ENCODE data around the gene RAB17. TPM values are rescaled to one million over a fixed set of nuclear protein-coding genes. Genes with fewer than 3 reads are reported as not detected.

Gene RAB17
- total RNA-seq, 5 donors from 2014 or later (not counting 1 experiment from before 2014, with no cell fraction given): 0.32 to 0.73 (median 0.62) TPM; not detected in 2

- Histone ChIP-seq H3K27ac (ENCODE audit: low read length) (no peak overlapping the region), H3K9me3 (no peaks in the 10 kb centered on the region), H3K4me3 (ENCODE audit: control insufficient read depth in 1 of 2, extremely low read depth in 1 of 2, low read length in 1 of 2) (no peak overlapping the region), H3K36me3 (ENCODE audit: control insufficient read depth in 2 of 2, extremely low read depth in 1 of 2, insufficient read depth in 1 of 2, low read length in 1 of 2) (no peaks in the 10 kb centered on the region), H3K4me1 (ENCODE audit: control insufficient read depth in 1 of 2, extremely low read depth in 1 of 2, insufficient read depth in 2 of 2, low read length in 2 of 2) (no peaks in the 10 kb centered on the region), H3K27me3 (replicated peaks in 1 of 2; ENCODE audit: control insufficient read depth in 2 of 2, extremely low read depth in 1 of 2, insufficient read depth in 2 of 2, low read length in 1 of 2) (peaks cover 0 to 57% of the 10 kb centered on the region in 2 experiments)
- no peak overlapping the region for H3K4me3 Mint-ChIP-seq
- H3K36me3 Mint-ChIP-seq: no peaks in the 10 kb centered on the region
- WGBS (ENCODE audit: insufficient coverage): 100% methylated on average over 1 of the region's 6 CpGs
- H3K27me3 Mint-ChIP-seq: peaks cover 1 to 8% of the 10 kb centered on the region in 2 donors
- ChIA-PET CTCF (no interaction called here), POLR2A (no interaction called here)
- H3K4me1 Mint-ChIP-seq: no peaks in the 10 kb centered on the region
- H3K27ac Mint-ChIP-seq: no peak overlapping the region
- DNase-seq (no peak), ATAC-seq (replicated peaks in 1 of 4) (no peak)
- no peaks in the 10 kb centered on the region for H3K9me3 Mint-ChIP-seq
Measured at GRCh38 chr2:237539681-237540080, 50.9 kb downstream of the RAB17 start.

GRCh38 chr2:237538901-237539300, 51.6 kb downstream of the RAB17 start:
- no peak overlapping the region for H3K27ac Mint-ChIP-seq
- Histone ChIP-seq H3K36me3 (ENCODE audit: control insufficient read depth in 2 of 2, extremely low read depth in 1 of 2, insufficient read depth in 1 of 2, low read length in 1 of 2) (no peaks in the 10 kb centered on the region), H3K4me1 (ENCODE audit: control insufficient read depth in 1 of 2, extremely low read depth in 1 of 2, insufficient read depth in 2 of 2, low read length in 2 of 2) (no peaks in the 10 kb centered on the region), H3K27ac (ENCODE audit: low read length) (no peak overlapping the region), H3K9me3 (no peaks in the 10 kb centered on the region), H3K4me3 (ENCODE audit: control insufficient read depth in 1 of 2, extremely low read depth in 1 of 2, low read length in 1 of 2) (no peak overlapping the region), H3K27me3 (replicated peaks in 1 of 2; ENCODE audit: control insufficient read depth in 2 of 2, extremely low read depth in 1 of 2, insufficient read depth in 2 of 2, low read length in 1 of 2) (peaks cover 0 to 58% of the 10 kb centered on the region in 2 experiments)
- H3K27me3 Mint-ChIP-seq: peaks cover 1 to 8% of the 10 kb centered on the region in 2 donors
- no peaks in the 10 kb centered on the region for H3K36me3 Mint-ChIP-seq
- no peak for ATAC-seq (replicated peaks in 1 of 4)
- no peaks in the 10 kb centered on the region for H3K4me1 Mint-ChIP-seq
- 91% methylated on average over 13 of the region's 18 CpGs for WGBS (ENCODE audit: insufficient coverage)
- DNase-seq: no peak
- no peak overlapping the region for H3K4me3 Mint-ChIP-seq
- CTCF ChIA-PET: no interaction called here
- no peaks in the 10 kb centered on the region for H3K9me3 Mint-ChIP-seq
- POLR2A ChIA-PET: no interaction called here

- ChIA-PET POLR2A (no interaction called here), CTCF (no interaction called here)
- no peaks in the 10 kb centered on the region for H3K36me3 Mint-ChIP-seq
- 74% methylated on average over 27 of the region's 29 CpGs for WGBS (ENCODE audit: insufficient coverage)
- Histone ChIP-seq H3K27me3 (replicated peaks in 1 of 2; ENCODE audit: control insufficient read depth in 2 of 2, extremely low read depth in 1 of 2, insufficient read depth in 2 of 2, low read length in 1 of 2) (peaks cover 0 to 58% of the 10 kb centered on the region in 2 experiments), H3K4me1 (ENCODE audit: control insufficient read depth in 1 of 2, extremely low read depth in 1 of 2, insufficient read depth in 2 of 2, low read length in 2 of 2) (no peaks in the 10 kb centered on the region), H3K36me3 (ENCODE audit: control insufficient read depth in 2 of 2, extremely low read depth in 1 of 2, insufficient read depth in 1 of 2, low read length in 1 of 2) (no peaks in the 10 kb centered on the region), H3K4me3 (ENCODE audit: control insufficient read depth in 1 of 2, extremely low read depth in 1 of 2, low read length in 1 of 2) (no peak overlapping the region), H3K9me3 (no peaks in the 10 kb centered on the region), H3K27ac (ENCODE audit: low read length) (no peak overlapping the region)
- no peak for DNase-seq
- H3K4me1 Mint-ChIP-seq: no peaks in the 10 kb centered on the region
- ATAC-seq (replicated peaks in 1 of 4): no peak
- peaks cover 1 to 8% of the 10 kb centered on the region in 2 donors for H3K27me3 Mint-ChIP-seq
- no peak overlapping the region for H3K27ac Mint-ChIP-seq
- H3K9me3 Mint-ChIP-seq: no peaks in the 10 kb centered on the region
- H3K4me3 Mint-ChIP-seq: no peak overlapping the region
Measured at GRCh38 chr2:237538001-237538720, 52.4 kb downstream of the RAB17 start.

- H3K9me3 ChIP-seq: no peaks in the 10 kb centered on the region
- ATAC-seq (replicated peaks in 1 of 4) (no peak), DNase-seq (no peak)
- CTCF ChIA-PET: no interaction called here
- no peak overlapping the region for H3K4me3 ChIP-seq (ENCODE audit: control insufficient read depth in 1 of 2, extremely low read depth in 1 of 2, low read length in 1 of 2)
- H3K27me3 ChIP-seq (replicated peaks in 1 of 2; ENCODE audit: control insufficient read depth in 2 of 2, extremely low read depth in 1 of 2, insufficient read depth in 2 of 2, low read length in 1 of 2): peaks cover 0 to 55% of the 10 kb centered on the region in 2 experiments
- Mint-ChIP-seq H3K4me3 (no peak overlapping the region), H3K9me3 (no peaks in the 10 kb centered on the region), H3K4me1 (no peaks in the 10 kb centered on the region), H3K27ac (no peak overlapping the region), H3K36me3 (no peaks in the 10 kb centered on the region), H3K27me3 (peaks cover 1 to 8% of the 10 kb centered on the region in 2 donors)
- H3K4me1 ChIP-seq (ENCODE audit: control insufficient read depth in 1 of 2, extremely low read depth in 1 of 2, insufficient read depth in 2 of 2, low read length in 2 of 2): no peaks in the 10 kb centered on the region
- H3K27ac ChIP-seq (ENCODE audit: low read length): no peak overlapping the region
- 83% methylated on average over 9 of the region's 9 CpGs for WGBS (ENCODE audit: insufficient coverage)
- no peaks in the 10 kb centered on the region for H3K36me3 ChIP-seq (ENCODE audit: control insufficient read depth in 2 of 2, extremely low read depth in 1 of 2, insufficient read depth in 1 of 2, low read length in 1 of 2)
- POLR2A ChIA-PET: no interaction called here
Measured at GRCh38 chr2:237536617-237537016, 53.9 kb downstream of the RAB17 start.

- Histone ChIP-seq H3K27ac (ENCODE audit: low read length) (no peak overlapping the region), H3K27me3 (replicated peaks in 1 of 2; ENCODE audit: control insufficient read depth in 2 of 2, extremely low read depth in 1 of 2, insufficient read depth in 2 of 2, low read length in 1 of 2) (peaks cover 0 to 51% of the 10 kb centered on the region in 2 experiments), H3K4me1 (ENCODE audit: control insufficient read depth in 1 of 2, extremely low read depth in 1 of 2, insufficient read depth in 2 of 2, low read length in 2 of 2) (no peaks in the 10 kb centered on the region), H3K9me3 (no peaks in the 10 kb centered on the region), H3K4me3 (ENCODE audit: control insufficient read depth in 1 of 2, extremely low read depth in 1 of 2, low read length in 1 of 2) (no peak overlapping the region), H3K36me3 (ENCODE audit: control insufficient read depth in 2 of 2, extremely low read depth in 1 of 2, insufficient read depth in 1 of 2, low read length in 1 of 2) (no peaks in the 10 kb centered on the region)
- ChIA-PET POLR2A (no interaction called here), CTCF (no interaction called here)
- H3K27me3 Mint-ChIP-seq: peaks cover 1 to 5% of the 10 kb centered on the region in 2 donors
- H3K36me3 Mint-ChIP-seq: no peaks in the 10 kb centered on the region
- no peaks in the 10 kb centered on the region for H3K4me1 Mint-ChIP-seq
- no peak overlapping the region for H3K27ac Mint-ChIP-seq
- DNase-seq (no peak), ATAC-seq (replicated peaks in 1 of 4) (no peak)
- H3K9me3 Mint-ChIP-seq: no peaks in the 10 kb centered on the region
- H3K4me3 Mint-ChIP-seq: no peak overlapping the region
- 90% methylated on average over 2 of the region's 5 CpGs for WGBS (ENCODE audit: insufficient coverage)
Measured at GRCh38 chr2:237536083-237536415, 54.5 kb downstream of the RAB17 start.

- H3K27me3 ChIP-seq (replicated peaks in 1 of 2; ENCODE audit: control insufficient read depth in 2 of 2, extremely low read depth in 1 of 2, insufficient read depth in 2 of 2, low read length in 1 of 2): peaks cover 0 to 46% of the 10 kb centered on the region in 2 experiments
- no peaks in the 10 kb centered on the region for H3K36me3 ChIP-seq (ENCODE audit: control insufficient read depth in 2 of 2, extremely low read depth in 1 of 2, insufficient read depth in 1 of 2, low read length in 1 of 2)
- Mint-ChIP-seq H3K4me3 (no peak overlapping the region), H3K27ac (no peak overlapping the region), H3K4me1 (no peaks in the 10 kb centered on the region), H3K9me3 (no peaks in the 10 kb centered on the region), H3K36me3 (no peaks in the 10 kb centered on the region), H3K27me3 (peaks cover 1 to 5% of the 10 kb centered on the region in 2 donors)
- H3K27ac ChIP-seq (ENCODE audit: low read length): no peak overlapping the region
- no peak overlapping the region for H3K4me3 ChIP-seq (ENCODE audit: control insufficient read depth in 1 of 2, extremely low read depth in 1 of 2, low read length in 1 of 2)
- H3K9me3 ChIP-seq: no peaks in the 10 kb centered on the region
- CTCF ChIA-PET: interaction anchor here in 1 of 2 donors (0.6 kb wide), 1 partner anchor 35 kb away, joined by 4 read pairs; no protein-coding TSS in a partner anchor
- 85% methylated on average over 4 of the region's 8 CpGs for WGBS (ENCODE audit: insufficient coverage)
- DNase-seq: no peak
- POLR2A ChIA-PET: no interaction called here
- no peak for ATAC-seq (replicated peaks in 1 of 4)
- no peaks in the 10 kb centered on the region for H3K4me1 ChIP-seq (ENCODE audit: control insufficient read depth in 1 of 2, extremely low read depth in 1 of 2, insufficient read depth in 2 of 2, low read length in 2 of 2)
Measured at GRCh38 chr2:237535385-237536082, 55.0 kb downstream of the RAB17 start.

All from T-cell (primary cell).